DMS53 (cell line): ENCODE data around the gene BZW2.
A peak's percentile ranks its signal among the peaks of the same experiment; 100 is the strongest.
"Not testable (repeated sequence)": the region's sequence is repeated elsewhere in the genome, so short reads cannot be mapped to it uniquely, and the experiment has no call there.

Source experiments
- DNase-seq: peaks from one replicate; lab custom pipeline; 2025; lab: John Stamatoyannopoulos, UW

Gene BZW2

DNA sequence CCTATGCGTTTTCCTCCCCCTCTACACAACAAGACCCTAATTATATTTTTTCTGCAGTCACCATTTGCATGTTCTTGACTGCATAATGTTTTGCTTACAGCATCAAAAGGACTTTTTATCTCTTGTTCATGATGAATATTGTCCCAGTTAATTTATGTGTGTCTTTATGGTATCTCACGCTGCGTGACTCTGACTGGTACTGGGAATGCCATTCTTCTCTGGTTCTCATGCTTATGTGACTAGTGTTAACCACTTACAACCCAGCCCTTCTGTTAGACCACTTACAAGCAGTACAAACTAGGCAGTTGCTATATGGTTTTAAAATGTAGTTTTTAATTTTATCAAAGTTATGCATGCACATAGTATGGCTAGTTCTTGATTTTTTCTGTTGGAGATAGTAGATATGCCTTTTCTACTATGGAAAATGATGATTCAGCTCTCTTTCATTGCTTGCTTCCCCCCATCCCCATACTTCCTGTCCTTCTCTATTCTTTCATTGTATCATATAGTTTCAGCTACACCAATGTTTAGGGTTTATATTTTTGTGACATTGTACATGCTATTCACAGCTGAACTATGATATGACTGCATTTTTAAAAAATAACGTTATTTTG, 24.9 kb downstream of the BZW2 start:
- no peak for DNase-seq

DNA sequence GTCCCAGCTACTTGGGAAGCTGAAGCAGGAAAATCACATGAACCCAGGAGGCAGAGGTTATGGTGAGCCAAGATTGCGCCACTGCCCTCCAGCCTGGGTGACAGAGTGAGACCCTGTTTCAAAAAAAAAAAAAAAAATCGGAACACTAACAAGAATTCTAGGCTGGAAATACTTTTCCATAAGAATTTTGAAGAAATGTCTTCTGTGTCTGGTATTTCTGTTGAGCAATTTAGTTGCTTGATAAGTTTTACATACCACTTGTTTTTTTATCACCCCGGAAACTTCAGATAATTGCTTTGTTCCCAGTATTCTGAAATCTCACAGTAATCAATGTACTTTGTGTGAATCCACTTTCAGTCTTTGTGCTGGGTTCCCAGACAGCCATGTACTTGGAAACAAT, 25.8 kb downstream of the BZW2 start:
- no peak for DNase-seq

DNA sequence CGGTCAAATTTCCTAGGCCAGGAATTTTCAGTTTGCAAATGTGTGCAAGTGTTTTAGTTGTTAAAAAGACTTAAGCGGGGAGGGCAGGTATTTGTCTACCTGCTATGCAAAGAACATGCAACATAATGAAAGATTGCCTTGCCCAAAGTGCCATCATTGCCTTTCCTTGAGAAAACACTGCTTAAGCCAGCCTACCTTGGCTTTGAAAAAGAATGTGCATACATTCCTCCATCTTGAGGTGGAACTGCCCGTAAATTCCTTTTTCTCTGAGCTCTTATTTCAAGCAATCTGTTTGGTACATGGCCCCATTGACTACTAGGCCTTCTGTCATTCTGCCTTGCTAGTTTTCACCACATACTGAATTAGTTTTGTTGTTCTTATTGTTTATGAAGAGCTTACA, 29.3 kb downstream of the BZW2 start:
- no peak for DNase-seq

DNA sequence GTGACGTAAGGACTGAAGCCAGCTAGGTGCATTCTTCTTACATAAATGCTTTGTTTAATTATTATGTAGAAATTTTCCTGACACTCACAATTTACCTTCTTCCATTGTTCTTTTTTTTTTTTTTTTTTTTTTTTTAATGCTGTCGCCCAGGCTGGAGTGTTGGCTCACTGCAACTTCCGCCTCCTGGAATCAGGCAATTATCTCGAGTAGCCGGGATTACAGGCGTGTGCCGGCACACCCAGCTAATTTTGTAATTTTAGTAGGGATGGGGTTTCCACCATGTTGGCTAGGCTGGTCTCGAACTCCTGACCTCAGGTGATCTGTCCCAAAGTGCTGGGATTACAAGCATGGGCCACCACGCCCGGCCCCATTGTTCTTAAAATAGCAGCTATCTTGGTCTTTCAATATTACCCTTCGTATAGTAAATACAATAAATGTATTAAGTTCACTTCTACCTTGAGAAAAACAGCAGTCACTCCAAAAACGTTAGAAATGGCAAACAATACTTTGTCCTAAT, 32.1 kb downstream of the BZW2 start:
- DNase-seq: no peak

DNA sequence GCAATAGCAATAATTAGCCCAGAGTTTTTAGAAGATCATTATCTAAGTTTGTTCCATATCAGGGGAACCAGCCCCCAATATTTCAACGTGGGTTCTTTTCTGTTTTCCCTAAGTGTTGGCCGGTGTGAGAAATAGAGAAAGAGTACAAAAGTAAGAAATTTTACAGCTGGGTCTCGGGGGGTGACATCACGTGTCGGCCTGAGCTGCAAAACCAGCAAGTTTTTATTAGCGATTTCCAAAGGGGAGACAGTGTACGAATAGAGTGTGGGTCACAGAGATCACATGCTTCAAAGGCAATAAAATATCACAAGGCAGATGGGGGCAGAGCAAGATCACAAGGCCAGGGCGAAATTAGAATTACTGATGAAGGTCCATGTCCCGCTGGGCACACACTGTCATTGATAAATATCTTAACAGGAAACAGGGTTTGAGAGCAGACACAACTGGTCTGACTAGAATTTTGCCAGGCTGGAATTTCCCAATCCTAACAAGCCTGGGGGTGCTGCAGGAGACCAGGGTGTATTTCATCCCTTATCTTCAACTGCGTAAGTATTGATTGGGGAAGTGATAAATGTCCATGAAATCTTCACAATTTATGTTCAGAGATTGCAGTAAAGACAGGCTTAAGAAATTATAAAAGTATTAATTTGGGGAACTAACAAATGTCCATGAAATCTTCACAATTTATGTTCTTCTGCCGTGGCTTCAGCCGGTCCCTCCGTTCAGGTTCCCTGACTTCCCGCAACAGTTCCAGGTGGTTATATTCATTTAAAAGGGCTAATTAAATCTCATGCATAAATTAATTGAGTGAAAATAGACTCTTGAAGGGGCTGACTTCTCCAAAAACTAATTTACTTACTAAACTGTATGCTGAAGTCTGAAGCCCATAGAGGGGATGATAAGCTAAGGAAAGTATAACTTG, 32.9 kb downstream of the BZW2 start:
- not testable (repeated sequence) for DNase-seq

DNA sequence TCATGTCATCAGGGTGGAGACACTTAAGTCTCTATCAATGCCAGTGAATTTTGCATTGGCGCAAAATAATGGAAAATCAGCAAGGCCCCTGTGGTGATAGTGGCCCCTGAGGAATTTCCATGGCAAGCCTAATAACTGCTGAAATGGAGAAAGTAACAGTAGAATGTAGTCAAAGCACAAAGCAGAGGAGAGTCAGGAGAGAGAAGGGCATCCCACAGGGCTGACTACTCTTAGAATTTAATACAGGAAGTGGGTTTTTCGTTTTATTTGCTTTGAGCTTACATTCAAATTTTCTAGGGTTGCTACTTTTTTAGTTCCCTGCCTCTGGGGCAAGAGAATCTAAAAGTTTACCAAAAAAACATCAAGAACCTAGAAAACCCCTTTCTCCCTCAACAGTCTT, 39.0 kb downstream of the BZW2 start:
- peak; percentile 30 for DNase-seq

DNA sequence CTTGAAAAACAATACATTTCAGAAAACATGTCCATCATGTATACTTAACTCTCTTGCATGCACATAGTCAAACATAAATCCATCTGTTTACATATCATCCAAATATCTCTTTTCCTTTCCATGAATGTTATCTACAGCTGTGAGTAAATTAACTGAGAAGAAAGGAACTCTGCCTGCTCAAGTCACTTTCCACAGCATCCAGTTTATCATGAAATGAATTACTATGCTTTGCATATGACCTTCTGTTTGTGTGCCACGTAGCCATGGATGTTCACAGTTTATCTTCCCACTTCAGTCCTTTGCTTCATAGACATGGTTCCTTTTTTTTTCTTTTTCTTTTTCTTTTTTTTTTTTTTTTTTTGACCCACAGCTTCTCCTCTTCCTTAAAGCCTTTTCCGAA, 39.6 kb downstream of the BZW2 start:
- peak; percentile 57 for DNase-seq

DNA sequence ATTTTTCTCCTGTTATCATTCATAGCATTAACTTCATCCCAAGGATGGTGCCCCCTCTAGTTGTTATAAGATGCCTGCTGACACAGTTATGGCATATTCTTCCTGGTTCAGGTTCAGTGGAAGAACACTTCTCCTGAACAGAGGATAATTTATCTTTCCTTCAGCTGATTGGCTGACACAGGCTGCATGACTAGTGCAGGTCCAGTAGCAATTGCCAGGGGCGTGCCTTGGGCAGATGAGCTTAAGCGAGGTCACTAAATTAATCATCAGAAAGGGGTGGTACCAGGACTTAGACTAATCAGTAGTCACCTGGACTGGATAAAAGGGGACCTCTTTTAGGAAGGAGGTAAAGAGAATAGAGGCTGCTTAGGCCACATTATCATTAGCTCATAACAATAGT, 42.3 kb downstream of the BZW2 start:
- DNase-seq: peak; percentile 11

DNA sequence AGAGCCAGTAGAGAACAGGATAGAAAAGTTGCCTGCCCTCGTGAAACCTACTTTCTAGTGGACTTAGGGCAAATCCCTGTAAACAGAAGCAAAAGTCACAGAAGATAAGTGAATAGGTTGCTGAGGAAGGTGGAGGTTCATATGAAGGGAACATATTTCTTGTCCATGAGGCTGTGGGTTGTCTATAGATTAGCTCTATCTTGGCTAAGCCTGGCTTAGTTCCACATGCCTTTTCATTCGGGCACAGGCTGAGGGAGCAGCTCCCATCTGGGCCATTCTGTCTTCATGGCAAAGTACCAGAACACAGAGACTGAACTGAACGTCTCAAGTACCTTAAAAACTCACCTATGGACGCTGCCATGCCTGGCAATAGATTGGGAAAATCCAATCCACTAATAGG, 45.3 kb downstream of the BZW2 start:
- DNase-seq: no peak

DNA sequence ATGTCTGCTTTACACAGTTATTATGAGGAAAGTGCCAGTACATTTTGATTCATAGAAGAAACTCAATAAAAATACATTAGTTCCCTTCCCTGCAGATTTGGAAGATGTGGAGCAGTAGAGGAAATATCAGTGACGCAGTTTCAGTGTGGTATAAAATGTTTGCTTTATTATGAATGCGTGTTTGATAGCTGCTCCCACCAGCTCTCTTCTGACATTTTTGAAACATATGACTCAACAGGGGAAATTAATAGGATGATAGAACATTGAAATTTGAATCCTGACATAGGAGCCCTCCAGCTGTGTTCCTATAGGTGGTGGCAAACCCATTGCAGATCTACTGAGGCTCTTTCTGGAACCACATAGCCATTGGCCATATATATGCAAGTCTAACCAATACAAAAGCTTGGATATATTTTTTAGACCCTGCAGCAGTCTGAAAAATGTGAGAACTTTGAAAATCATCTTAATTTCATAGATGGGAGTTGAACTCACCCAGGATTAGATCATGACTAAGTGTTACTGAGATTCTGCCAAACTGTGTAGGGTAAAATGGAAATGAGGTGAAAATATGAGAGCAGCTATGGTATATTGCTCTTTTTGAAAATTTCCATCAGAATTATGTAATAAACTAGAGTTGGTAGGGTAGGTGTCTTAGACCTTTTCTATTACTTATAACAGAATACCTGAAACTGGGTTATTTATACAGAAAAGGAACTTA, 47.8 kb downstream of the BZW2 start:
- DNase-seq: no peak

DNA sequence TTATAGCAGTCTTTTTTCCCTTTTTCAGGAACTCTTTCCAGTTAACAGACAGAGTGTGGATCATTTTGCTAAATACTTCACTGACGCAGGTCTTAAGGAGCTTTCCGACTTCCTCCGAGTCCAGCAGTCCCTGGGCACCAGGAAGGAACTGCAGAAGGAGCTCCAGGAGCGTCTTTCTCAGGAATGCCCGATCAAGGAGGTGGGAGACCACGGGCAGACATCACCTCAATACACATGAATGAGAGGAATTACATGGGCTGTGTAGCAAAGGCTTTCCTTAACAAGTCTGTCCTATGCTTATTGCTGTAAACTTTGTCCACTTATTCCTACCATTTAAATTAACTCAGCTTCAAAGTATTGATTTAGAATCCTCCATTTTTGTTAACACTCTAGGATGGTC, 48.8 kb downstream of the BZW2 start:
- no peak for DNase-seq

DNA sequence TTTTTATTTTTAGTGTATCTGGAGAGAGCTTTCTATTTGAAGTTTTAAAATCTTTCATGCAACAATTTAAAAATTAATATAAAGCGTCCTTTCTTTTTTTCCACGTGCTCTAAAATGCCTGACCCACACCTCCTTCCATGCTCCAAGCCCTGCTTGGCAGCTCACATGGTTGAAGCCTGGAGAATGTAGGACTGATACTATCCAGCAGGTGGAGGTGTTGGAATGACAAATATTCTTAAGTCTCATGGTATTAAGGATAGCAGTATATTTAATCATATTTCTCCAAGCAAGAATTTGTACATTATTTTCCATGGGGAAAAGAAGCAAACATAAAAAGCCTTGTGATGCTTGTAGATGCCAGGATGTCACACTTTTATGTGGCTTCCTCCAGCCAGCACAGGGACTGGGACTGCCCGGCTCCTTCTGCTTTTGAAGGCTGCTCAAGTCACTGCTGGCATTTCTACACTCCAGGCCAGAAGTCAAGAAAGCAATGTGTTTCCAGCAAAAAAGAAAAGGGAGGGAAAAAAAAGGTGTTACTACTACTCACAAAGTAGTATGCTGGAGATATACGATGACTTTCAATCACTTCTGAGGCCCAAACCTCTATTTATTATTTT, 49.7 kb downstream of the BZW2 start:
- peak; percentile 79 for DNase-seq

DNA sequence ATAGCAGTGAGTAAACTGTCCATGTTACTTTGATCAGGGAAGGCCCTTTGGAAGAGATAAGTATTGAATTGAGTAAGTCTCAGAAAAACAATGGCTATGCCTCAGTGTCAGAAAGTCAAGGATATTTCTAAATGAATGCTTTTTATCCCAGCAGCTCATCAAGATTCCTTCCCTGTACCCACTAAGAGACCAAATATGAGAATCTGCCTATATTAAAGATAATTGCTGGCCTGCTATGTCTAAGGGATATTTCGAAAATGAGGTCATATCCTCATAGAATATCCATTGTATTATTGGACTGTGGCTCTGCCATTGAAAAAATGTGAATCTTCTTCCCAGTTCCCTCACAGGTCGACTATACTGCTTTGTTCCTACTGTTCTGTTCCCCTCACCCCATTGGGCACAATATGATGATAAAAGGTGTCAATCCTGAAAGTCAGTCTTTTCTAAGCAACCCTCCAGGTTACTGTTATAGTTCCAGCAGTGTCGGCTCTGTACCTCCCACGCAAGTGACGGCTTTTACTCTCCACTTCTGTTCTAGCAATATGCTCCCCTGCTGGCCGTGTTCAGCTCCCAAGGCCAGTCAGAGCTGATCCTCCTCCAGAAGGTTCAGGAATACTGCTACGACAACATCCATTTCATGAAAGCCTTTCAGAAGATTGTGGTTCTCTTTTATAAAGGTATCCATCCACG, 51.7 kb downstream of the BZW2 start:
- DNase-seq: no peak

DNA sequence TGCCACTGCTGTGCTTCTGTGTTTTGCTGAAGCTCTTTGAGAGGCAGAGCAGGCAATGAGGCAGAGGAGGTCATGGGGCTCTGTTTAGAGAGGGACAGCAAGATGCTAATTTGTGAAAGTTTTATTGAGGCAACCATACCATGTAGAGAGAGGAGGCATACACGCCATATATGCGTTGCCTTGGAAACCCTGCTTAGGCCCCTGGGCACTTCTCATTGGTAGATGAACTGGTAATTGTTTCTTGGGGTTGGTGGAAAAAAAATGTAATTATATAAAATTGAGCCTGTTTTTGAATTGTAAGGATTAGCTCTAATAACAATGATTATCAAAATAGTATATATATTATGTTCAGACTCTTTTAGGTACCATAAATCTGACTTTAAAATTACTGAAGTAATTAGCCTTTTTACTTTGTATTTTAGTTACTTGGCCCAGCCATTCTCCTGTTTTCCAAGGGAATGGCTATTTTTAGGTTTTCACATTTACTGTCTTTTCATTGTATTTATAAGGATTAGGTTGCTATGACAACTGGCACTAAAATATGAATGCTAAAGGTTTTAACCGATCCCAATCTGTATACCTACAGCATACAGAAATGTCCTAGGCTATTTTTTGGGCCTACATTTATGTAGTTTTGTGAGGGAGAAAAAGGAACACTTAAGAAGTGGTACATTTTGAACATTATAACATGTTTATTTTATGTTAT, 52.4 kb downstream of the BZW2 start:
- DNase-seq: no peak

DNA sequence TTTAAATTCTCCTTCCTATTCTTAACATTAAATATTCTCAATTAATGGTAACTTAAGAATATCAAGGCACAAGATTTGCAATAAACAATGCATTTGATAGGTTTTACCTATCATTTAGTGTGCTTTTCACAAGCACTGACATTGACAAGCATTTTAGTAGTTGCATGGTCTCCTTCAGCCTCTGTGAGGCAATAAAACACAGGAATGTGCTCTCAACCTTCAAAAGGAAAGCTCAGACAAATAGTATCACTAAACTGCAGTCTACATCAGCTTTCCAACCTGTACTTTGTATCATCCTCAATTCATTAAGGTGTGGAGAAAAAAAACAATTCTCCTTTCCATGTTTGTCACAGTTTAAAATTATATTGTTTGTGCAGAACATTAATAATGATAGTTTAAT, 56.5 kb downstream of the BZW2 start:
- peak; percentile 14 for DNase-seq

DNA sequence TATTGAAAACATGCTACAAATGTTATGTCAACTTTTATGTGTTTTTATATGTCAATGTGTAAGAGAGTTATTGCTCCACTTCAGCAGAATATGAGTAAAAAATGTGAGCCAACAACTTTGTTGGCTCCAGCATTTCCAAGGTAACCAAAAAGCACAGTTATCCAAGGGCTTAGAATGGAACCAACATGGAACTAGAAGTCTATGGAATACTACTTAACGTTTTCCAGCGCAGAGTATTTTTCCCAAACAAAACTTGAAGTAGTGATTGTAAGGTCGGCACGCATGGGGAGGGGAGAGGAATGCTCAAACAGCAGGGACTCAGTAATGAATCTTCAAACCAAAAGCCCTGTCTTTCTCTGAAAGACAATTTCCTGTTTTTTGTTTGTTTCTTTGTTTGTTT, 62.5 kb downstream of the BZW2 start:
- DNase-seq: no peak

DNA sequence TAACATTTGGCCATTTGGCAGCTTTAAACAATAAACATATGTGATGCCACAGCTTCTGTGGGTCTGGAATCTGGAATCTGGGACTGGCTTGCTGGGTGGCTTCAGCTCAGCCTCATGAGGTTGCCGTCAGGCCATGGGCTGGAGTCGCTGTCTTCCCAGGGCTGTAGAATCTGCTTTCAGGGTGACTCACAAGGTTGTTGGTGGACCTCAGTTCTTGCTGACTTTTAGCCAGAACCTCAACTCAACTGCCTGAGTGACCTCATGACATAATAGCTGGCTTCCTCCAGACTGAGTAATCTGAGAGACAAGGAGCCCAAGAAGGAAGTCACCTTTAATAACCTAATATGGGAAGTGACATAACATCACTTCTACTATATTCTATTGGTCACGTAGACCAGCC, 63.0 kb downstream of the BZW2 start:
- DNase-seq: peak; percentile 28

DNA sequence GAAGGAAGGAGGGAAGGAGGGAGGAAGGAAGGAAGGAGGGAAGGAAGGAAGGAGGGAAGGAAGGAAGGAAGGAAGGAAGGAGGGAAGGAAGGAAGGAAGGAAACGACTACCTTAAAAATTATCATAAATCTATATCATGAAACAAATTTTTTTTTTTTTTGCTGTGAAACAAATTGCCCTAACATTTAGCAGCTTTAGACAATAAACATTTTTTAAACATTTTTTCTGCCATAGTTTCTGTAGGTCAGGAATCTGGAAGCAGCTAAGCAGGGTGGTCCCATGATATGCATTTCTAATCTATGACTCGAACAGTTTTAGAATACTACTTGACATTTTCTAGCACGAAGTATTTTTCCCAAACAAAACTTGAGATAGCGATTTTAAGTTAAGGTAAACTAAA, 64.7 kb downstream of the BZW2 start:
- no peak for DNase-seq

DNA sequence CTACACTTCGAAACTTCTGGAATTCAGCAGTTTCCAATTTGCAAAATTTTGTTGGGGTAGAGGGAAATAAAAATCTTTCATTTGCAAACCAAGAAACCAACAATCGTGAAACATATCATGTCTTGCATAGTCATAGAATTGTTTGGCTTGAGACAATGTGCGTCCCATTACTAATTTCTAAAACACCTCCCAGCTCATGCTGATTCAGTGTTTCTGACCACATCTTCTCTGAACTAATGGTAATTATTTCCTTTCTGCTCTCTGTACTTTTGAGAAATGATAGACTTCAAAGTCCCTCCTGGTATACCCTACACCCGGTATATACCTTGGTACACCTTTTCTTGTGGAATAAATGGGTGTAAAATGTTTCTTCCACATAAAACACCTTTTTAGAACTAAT, 65.7 kb downstream of the BZW2 start:
- DNase-seq: no peak

DNA sequence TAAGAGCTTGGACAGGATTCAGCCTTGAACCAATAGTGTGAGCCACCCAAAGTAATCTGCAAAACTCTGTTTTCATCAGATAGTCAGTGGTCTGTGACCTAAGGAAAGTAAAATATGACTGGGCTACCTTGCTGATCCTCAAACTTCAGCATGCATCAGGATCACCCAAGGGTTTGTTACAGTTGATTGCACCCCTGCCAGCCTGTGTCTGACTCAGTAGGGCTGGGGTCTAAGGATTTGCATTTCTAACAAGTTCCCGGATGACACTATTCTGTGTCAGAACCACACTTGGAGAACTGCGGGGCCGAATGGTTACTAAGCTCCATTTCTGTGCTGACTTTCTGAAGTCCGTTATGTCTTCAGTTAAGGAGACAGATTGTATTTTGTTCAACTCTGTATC, 66.9 kb downstream of the BZW2 start:
- DNase-seq: no peak

DNA sequence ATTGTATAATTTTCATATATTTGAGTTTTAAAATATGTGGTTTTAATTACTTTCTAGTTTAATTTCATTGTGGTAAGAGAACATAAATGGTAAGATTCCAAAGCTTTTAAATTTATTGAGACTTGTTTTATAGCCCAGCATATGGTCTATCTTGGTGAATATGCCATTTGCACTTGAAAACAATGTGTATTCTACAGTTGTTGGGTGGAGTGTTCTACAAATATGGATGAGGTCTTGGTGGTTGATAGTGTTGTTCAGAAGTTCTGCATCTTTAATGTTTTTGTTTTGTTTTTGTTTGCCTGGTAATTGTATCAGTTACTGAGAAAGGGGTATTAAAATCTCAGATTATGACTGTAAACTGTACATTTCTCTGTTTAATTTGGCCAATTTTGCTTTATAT, 69.9 kb downstream of the BZW2 start:
- no peak for DNase-seq
